Measurements from ENCODE around the gene MYMX.

- TF ChIP-seq, protein P1, sequence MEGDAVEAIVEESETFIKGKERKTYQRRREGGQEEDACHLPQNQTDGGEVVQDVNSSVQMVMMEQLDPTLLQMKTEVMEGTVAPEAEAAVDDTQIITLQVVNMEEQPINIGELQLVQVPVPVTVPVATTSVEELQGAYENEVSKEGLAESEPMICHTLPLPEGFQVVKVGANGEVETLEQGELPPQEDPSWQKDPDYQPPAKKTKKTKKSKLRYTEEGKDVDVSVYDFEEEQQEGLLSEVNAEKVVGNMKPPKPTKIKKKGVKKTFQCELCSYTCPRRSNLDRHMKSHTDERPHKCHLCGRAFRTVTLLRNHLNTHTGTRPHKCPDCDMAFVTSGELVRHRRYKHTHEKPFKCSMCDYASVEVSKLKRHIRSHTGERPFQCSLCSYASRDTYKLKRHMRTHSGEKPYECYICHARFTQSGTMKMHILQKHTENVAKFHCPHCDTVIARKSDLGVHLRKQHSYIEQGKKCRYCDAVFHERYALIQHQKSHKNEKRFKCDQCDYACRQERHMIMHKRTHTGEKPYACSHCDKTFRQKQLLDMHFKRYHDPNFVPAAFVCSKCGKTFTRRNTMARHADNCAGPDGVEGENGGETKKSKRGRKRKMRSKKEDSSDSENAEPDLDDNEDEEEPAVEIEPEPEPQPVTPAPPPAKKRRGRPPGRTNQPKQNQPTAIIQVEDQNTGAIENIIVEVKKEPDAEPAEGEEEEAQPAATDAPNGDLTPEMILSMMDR (IDR thresholded peaks at IDR 0.05) = no peak
- no peak for TF ChIP-seq POLR2AphosphoS5 (IDR thresholded peaks at IDR 0.05)
- TF ChIP-seq POLR2A (IDR thresholded peaks at IDR 0.05) = no peak
These were observed 18.5 kb downstream of the MYMX start for GRCh38 chr6:44235269-44235668.
